Amniotic stem cell (primary cell): ENCODE data around the gene COBL.
"Not testable (repeated sequence)": the region's sequence is repeated elsewhere in the genome, so short reads cannot be mapped to it uniquely, and the experiment has no call there.

ENCODE experiments used
- DNase-seq: peaks from one replicate; lab custom pipeline; 2025; lab: John Stamatoyannopoulos, UW

Gene COBL

GRCh38 chr7:50990214-50990613, 326.4 kb downstream of the COBL start:
- not testable (repeated sequence) for DNase-seq

- no peak for DNase-seq
Observed at GRCh38 chr7:50988988-50989387, 327.6 kb downstream of the COBL start.

- DNase-seq: no peak
Observed at GRCh38 chr7:50988465-50988864, 328.1 kb downstream of the COBL start.

GRCh38 chr7:50985096-50985495, 331.5 kb downstream of the COBL start:
- no peak for DNase-seq

DNA sequence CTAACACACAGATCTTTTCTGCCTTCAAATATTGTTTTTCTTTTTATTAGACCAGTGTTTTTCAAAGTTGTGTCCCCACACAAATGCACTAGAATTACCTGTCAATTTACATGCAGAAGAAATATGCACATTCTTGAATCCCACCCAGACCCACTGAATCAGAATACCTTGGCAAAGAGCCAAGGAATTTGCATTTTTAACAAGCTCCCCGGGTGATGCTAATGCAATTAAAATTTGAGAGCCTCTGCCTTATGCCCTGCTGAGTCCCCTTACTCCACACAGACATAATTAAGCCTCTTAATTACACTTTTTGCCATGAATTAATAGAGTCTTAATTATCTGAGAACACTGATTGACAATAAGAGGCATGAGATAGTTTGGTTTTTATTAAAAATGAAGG, 332.8 kb downstream of the COBL start:
- DNase-seq: no peak

- no peak for DNase-seq
Observed at GRCh38 chr7:50982626-50983025, 334.0 kb downstream of the COBL start.

DNA sequence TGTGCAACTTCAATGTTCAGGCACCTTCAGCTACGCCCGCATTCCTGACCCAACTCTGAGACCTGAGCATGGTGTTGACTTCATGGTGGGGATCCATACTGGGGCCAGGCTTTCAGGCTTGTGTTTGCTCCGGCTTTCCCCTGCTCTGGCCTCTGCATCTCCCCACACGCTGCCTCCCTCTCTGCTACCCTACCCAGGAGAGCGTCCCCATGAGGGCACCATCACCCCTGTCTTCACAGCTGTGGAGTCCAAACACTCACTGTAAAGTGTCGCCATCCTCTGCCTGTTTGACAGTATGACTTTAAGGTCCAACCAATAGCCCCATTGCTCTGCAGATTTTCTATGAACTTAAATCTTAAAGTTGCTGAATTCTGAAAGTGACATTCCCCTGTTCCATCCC, 334.9 kb downstream of the COBL start:
- DNase-seq: no peak

DNA sequence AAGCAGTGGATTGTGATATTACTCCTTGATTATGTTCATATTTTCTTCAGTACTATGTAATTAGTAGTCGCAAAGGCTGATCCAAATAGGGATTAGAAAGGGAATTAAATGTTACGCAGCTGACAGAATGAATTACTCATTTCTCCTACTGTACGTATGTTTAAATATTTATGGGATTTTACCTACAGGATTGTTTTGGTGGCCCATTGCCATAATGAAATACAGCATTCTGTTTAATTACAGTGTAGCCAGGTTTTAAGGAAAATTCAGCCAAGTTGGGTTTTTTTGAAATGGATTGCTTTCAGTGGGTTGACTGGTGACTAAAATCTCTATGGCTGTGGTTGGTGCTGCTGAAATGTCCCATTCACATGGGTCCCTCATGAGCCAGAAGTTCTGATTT, 336.2 kb downstream of the COBL start:
- no peak for DNase-seq

GRCh38 chr7:50978633-50979215, 337.9 kb downstream of the COBL start:
- no peak for DNase-seq

DNA sequence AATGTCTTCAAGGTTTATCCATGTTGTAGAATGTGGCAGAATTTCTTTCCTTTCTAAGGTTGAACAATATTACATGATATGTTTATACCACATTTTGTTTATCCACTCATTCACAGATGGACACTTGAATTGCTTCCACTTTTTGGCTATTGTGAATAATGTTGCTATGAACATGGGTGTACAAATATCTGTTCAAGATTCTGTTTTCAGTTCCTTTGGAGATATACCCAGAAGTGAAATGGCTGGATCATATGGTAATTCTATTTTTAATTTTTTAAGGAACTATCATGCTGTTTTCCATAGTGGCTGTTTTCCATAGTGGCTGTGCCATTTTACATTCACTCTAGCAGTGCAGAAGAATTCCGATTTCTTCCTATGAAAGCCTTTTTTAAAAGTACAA, 339.2 kb downstream of the COBL start:
- DNase-seq: no peak

DNA sequence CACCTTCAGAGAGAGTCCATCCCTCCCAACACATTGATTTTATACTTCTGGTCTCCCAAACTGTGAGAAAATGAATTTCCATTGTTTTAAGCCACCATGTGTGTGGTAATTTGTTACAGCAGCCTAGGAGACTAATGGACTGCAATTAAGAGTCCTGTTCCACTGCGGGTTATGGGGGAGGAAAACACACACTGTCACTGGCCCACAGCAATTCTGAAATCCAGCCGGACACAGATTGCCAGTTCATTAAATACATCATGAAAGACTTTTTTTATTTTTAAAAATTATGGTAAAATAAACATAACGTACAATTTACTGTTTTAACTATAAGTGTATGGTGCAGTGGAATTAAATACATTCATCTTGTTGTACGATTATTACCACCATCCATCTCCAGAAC, 340.5 kb downstream of the COBL start:
- no peak for DNase-seq

- DNase-seq: no peak
Observed at GRCh38 chr7:50974240-50974639, 342.4 kb downstream of the COBL start.

DNA sequence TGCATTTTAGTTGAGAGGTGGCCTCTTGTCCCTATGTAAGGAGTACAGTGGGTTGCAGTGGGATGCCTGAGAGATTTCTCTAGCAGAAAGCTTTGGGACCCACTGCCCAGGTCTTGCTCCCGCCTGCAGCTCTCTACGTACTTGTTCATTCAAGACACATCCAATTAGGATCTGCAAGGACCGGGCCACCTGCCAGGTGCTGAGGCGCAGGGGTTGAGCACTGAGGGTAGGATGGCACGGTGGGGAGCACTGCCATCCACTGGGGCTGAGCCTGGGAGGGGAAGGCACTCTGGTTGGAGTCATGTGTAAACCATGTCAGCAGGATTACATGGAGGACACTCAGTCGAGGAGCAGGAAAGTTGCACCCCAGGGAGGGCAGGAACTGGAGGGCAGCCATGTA, 342.8 kb downstream of the COBL start:
- no peak for DNase-seq

DNA sequence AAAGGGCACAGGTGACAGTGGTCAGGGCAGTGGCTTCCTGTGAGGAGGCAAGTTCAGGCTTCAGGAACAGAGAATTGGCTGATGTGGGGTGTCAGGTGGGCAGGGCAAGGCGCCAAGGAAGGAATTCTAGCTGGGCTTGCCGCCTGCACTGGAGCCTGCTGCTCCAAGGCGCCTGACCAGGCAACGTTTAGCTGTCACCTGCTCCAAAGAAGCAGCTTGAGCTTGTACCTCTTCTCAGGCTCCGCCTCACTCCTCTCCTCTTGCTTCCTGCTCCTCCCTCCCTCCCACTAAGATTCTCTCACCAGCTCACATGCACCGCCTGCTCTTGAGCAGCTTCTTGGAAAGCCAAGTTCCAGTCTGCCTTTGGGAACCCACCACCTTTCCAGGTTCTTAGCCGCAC, 346.5 kb downstream of the COBL start:
- no peak for DNase-seq
